ENCODE results near the gene CCND2. TPM values are rescaled to one million over a fixed set of nuclear protein-coding genes. Genes with fewer than 3 reads are reported as not detected.

CCND2 gene
- total and polyA plus RNA-seq, 2 of the 8 experiments (the other 6 are each of a cell fraction or from before 2014, with no cell fraction given), result 41.7 to 223 TPM

GRCh38 chr12:4289231-4289878 is 15.8 kb downstream of the CCND2 start (continued):
- TF ChIP-seq CTCF (IDR thresholded peaks at IDR 0.05; ENCODE audit: control extremely low read depth in 1 of 3, insufficient read depth in 1 of 3, low read depth in 1 of 3, low read length in 3 of 3), result no peak
- no peak for TF ChIP-seq HDAC6 (IDR thresholded peaks at IDR 0.05; ENCODE audit: low read depth, low read length)
- TF ChIP-seq CBX8 (IDR thresholded peaks at IDR 0.05; ENCODE audit: borderline replicate concordance, low read depth, low read length), result no peak
- no peak for TF ChIP-seq PHF8 (conservative IDR thresholded peaks at IDR 0.05; ENCODE audit: low read depth, low read length)
- no peak for TF ChIP-seq KDM4A (IDR thresholded peaks at IDR 0.05; ENCODE audit: low read depth, low read length, severe bottlenecking)
- TF ChIP-seq RXRA (IDR thresholded peaks at IDR 0.05; ENCODE audit: insufficient read depth, low read depth, low read length), result no peak
